Gastroesophageal sphincter (tissue), 4 donors: ENCODE results near the gene HEPN1. TPM values are rescaled to one million over a fixed set of nuclear protein-coding genes. Genes with fewer than 3 reads are reported as not detected.

ENCODE experiments used
- ATAC-seq: fragments of 150-250 bp; one replicate; pipeline ENCODE4 v1.9.1; 2016; ENCODE audit warnings: mild to moderate bottlenecking, moderate library complexity
- H3K27ac ChIP-seq, 4 donors: fragments of 200-600 bp; sonication (generic) in 3 of 4; 1 replicate in 3 of 4; 2 replicates in 1 of 4; pipeline ENCODE4 v1.5.1; 2016 to 2019
- H3K27me3 ChIP-seq: fragments of 200-600 bp; sonication (generic); one replicate; pipeline ENCODE4 v1.5.1; 2019
- H3K36me3 ChIP-seq, 2 donors: fragments of 200-600 bp; sonication (generic); one replicate each; pipeline ENCODE4 v1.5.1; 2019; ENCODE audit warnings: control low read depth in 1 of 2
- H3K4me1 ChIP-seq, 3 donors: fragments of 200-600 bp; sonication (generic); 1 replicate in 2 of 3; 2 replicates in 1 of 3; pipeline ENCODE4 v1.5.1; 2016 to 2019; ENCODE audit warnings: control low read depth in 2 of 3
- H3K4me3 ChIP-seq, 2 donors: fragments of 200-600 bp; sonication (generic); one replicate each; pipeline ENCODE4 v1.5.1; 2019; ENCODE audit warnings: mild to moderate bottlenecking in 1 of 2, moderate library complexity in 1 of 2
- H3K9me3 ChIP-seq, 3 donors: fragments of 200-600 bp; sonication (generic); one replicate each; pipeline ENCODE4 v1.5.1; 2017 to 2019; ENCODE audit warnings: control low read depth in 2 of 3
- CTCF ChIP-seq, 4 experiments: fragments of 200-600 bp in 2 of 4; fragments of 450-650 bp in 2 of 4; sonication (generic) in 1 of 4; IDR thresholded peaks; one replicate each; pipeline ENCODE4 v1.5.1; 2017 to 2019; ENCODE audit warnings: antibody characterized with exemption in 4 of 4, mild to moderate bottlenecking in 2 of 4, moderate library complexity in 2 of 4
- EP300 ChIP-seq: sonication (generic); formaldehyde crosslinking; IDR thresholded peaks from one replicate; pipeline ENCODE4 v1.6.1; 2017; ENCODE audit warnings: antibody characterized with exemption, mild to moderate bottlenecking
- POLR2A ChIP-seq, 2 donors: fragments of 450-650 bp; IDR thresholded peaks; one replicate each; pipeline ENCODE4 v1.6.1; 2017; ENCODE audit warnings: antibody characterized with exemption in 2 of 2, mild to moderate bottlenecking in 2 of 2, moderate library complexity in 1 of 2
- POLR2AphosphoS5 ChIP-seq: sonication (generic); formaldehyde crosslinking; IDR thresholded peaks from one replicate; pipeline ENCODE4 v1.6.1; 2017; ENCODE audit warnings: antibody characterized with exemption
- whole genome bisulfite sequencing, 2 donors: methylation state at CpG; one replicate each; pipeline ENCODE4 v1.1.5; 2018; ENCODE audit warnings: low coverage in 1 of 2; 5-methylcytosine and 5-hydroxymethylcytosine counted together
- total RNA-seq, 4 donors: library from RNA; depleted of rRNA; stranded (reverse); fragments of >200 nt; gene quantifications; one replicate each; pipeline ENCODE4 v1.1.0, GENCODE V29; 2016

Gene HEPN1
- total RNA-seq, 4 donors from 2014 or later = 0.67 TPM; not detected in 3

GRCh38 chr11:124882339-124883071, 36.5 kb upstream of the HEPN1 start:
- peak; percentile 30 for ATAC-seq

GRCh38 chr11:124884340-124884739, 34.7 kb upstream of the HEPN1 start:
- Histone ChIP-seq H3K4me1 (peaks cover 0 to 8% (median 0%) of the 10 kb centered on the region in 3 donors), H3K4me3 (no peak overlapping the region), H3K27ac (no peak overlapping the region), H3K9me3 (no peaks in the 10 kb centered on the region), H3K27me3 (peaks cover 29% of the 10 kb centered on the region), H3K36me3 (no peaks in the 10 kb centered on the region)
- no peak for ATAC-seq
- no peak for TF ChIP-seq POLR2A (IDR thresholded peaks at IDR 0.05)
- TF ChIP-seq POLR2AphosphoS5 = no peak
- TF ChIP-seq EP300 = no peak
- no peak for TF ChIP-seq CTCF (IDR thresholded peaks at IDR 0.05)
- WGBS, 2 donors = 50 to 100% methylated on average over 1 of the region's 1 CpG

More at GRCh38 chr11:124882339-124883071, 36.5 kb upstream of the HEPN1 start:
- no peak overlapping the region for H3K4me3 ChIP-seq
- H3K27ac ChIP-seq = peak overlapping the region in 3 of 4 donors; percentile 46 to 67 (median 50)
- TF ChIP-seq POLR2AphosphoS5 (no peak), CTCF (IDR thresholded peaks at IDR 0.05) (no peak), POLR2A (IDR thresholded peaks at IDR 0.05) (no peak), EP300 (no peak)
- peaks cover 0 to 17% (median 0%) of the 10 kb centered on the region in 3 donors for H3K4me1 ChIP-seq
- H3K27me3 ChIP-seq = peaks cover 21% of the 10 kb centered on the region
- H3K36me3 ChIP-seq = no peaks in the 10 kb centered on the region
- no peaks in the 10 kb centered on the region for H3K9me3 ChIP-seq
- WGBS, 2 donors = 59 to 61% methylated on average over 7 to 9 of the region's 11 CpGs

GRCh38 chr11:124884869-124885479, 34.1 kb upstream of the HEPN1 start:
- H3K27ac ChIP-seq = no peak overlapping the region
- ATAC-seq = no peak
- H3K4me3 ChIP-seq = no peak overlapping the region
- no peaks in the 10 kb centered on the region for H3K36me3 ChIP-seq
- no peak for TF ChIP-seq EP300
- TF ChIP-seq POLR2A (IDR thresholded peaks at IDR 0.05) = no peak
- no peaks in the 10 kb centered on the region for H3K9me3 ChIP-seq
- 36 to 74% methylated on average over 3 of the region's 5 CpGs for WGBS, 2 donors
- H3K4me1 ChIP-seq = peaks cover 0 to 14% (median under 1%) of the 10 kb centered on the region in 3 donors
- peaks cover 29% of the 10 kb centered on the region for H3K27me3 ChIP-seq

GRCh38 chr11:124886476-124886875, 32.6 kb upstream of the HEPN1 start:
- no peak for ATAC-seq
- peaks cover 29% of the 10 kb centered on the region for H3K27me3 ChIP-seq
- H3K9me3 ChIP-seq = no peaks in the 10 kb centered on the region
- WGBS, 2 donors = 80 to 100% methylated on average over 1 to 2 of the region's 11 CpGs
- H3K27ac ChIP-seq = no peak overlapping the region
- no peak overlapping the region for H3K4me3 ChIP-seq
- peaks cover 0 to 29% (median 14%) of the 10 kb centered on the region in 3 donors for H3K4me1 ChIP-seq
- TF ChIP-seq POLR2A (IDR thresholded peaks at IDR 0.05) = no peak
- no peak for TF ChIP-seq CTCF (IDR thresholded peaks at IDR 0.05)
- no peak for TF ChIP-seq POLR2AphosphoS5
- no peak for TF ChIP-seq EP300
- H3K36me3 ChIP-seq = no peaks in the 10 kb centered on the region

- H3K9me3 ChIP-seq = no peaks in the 10 kb centered on the region
- H3K27me3 ChIP-seq = peaks cover 29% of the 10 kb centered on the region
- H3K36me3 ChIP-seq = no peaks in the 10 kb centered on the region
- TF ChIP-seq POLR2AphosphoS5 (no peak), CTCF (IDR thresholded peaks at IDR 0.05) (no peak), POLR2A (IDR thresholded peaks at IDR 0.05) (no peak), EP300 (no peak)
- H3K4me1 ChIP-seq = peaks cover 0 to 36% (median 15%) of the 10 kb centered on the region in 3 donors
- peak overlapping the region in 1 of 4 donors; percentile 31 for H3K27ac ChIP-seq
- no peak for ATAC-seq
- H3K4me3 ChIP-seq = no peak overlapping the region
- WGBS, 2 donors = 80% methylated on average over 5 of the region's 12 CpGs; no CpG with 5 or more reads in 1 of the 2 donors
These were observed 31.9 kb upstream of the HEPN1 start for GRCh38 chr11:124886978-124887666.
